Gastroesophageal sphincter (tissue), 3 donors: Measurements from ENCODE around the gene SDHAF4.

ENCODE experiments used
- CTCF ChIP-seq, 4 experiments: fragments of 200-600 bp in 2 of 4; fragments of 450-650 bp in 2 of 4; sonication (generic) in 1 of 4; IDR thresholded peaks; one replicate each; pipeline ENCODE4 v1.5.1; 2017 to 2019; ENCODE audit warnings: antibody characterized with exemption in 4 of 4, mild to moderate bottlenecking in 2 of 4, moderate library complexity in 2 of 4
- POLR2AphosphoS5 ChIP-seq: sonication (generic); formaldehyde crosslinking; IDR thresholded peaks from one replicate; pipeline ENCODE4 v1.6.1; 2017; ENCODE audit warnings: antibody characterized with exemption

DNA sequence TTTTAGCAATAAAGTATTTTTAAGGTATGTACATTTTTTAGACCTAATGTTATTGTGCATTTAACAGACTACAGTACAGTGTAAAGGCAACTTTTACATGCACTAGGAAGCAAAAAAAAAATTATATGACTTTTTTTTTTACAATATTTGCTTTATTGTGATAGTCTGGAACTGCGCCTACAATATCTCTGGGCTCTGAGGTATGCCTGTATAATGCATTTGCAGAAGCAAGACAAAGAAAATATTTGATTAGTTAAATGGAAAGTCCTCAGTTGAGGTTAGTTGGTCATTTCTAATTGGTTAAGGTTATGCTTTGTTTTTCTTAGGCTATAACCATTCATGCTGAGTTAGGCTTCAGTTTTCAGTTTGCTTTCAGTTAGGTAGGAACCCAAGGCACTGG is 54.0 kb downstream of the SDHAF4 start:
- no peak for TF ChIP-seq CTCF (IDR thresholded peaks at IDR 0.05)
- no peak for TF ChIP-seq POLR2AphosphoS5
